T-helper 17 cell (primary cell): ENCODE measurements around the gene AP2A2. TPM values are rescaled to one million over a fixed set of nuclear protein-coding genes. Genes with fewer than 3 reads are reported as not detected.
A peak's percentile ranks its signal among the peaks of the same experiment; 100 is the strongest.

ENCODE experiments used
- ATAC-seq: fragments of 150-1000 bp; cut with Tn5 transposase; 2 replicates; pipeline ENCODE4 v1.10.0; 2021; ENCODE audit warnings: mild to moderate bottlenecking, moderate library complexity
- DNase-seq, 3 donors: peaks; one replicate each; pipeline versions ENCODE4 v3.0.0 to v3.0.0-alpha.2; 2020 to 2021
- H3K9me3 ChIP-seq: one replicate; pipeline ENCODE4 v1.7.0; 2013; ENCODE audit warnings: low read length, mild to moderate bottlenecking; ENCODE audit not compliant: control insufficient read depth, poor library complexity, severe bottlenecking
- H3K27ac Mint-ChIP-seq: one replicate; pipeline ENCODE4 v1.8.0; 2022; ENCODE audit warnings: mild to moderate bottlenecking, moderate library complexity, mixed read lengths
- H3K27me3 Mint-ChIP-seq: one replicate; pipeline ENCODE4 v1.8.0; 2022; ENCODE audit warnings: mixed read lengths
- H3K36me3 Mint-ChIP-seq: one replicate; pipeline ENCODE4 v1.8.0; 2022; ENCODE audit warnings: low read depth, mixed read lengths
- H3K4me1 Mint-ChIP-seq: one replicate; pipeline ENCODE4 v1.8.0; 2022; ENCODE audit warnings: mild to moderate bottlenecking, mixed read lengths
- H3K4me3 Mint-ChIP-seq: one replicate; pipeline ENCODE4 v1.8.0; 2022; ENCODE audit warnings: mild to moderate bottlenecking, moderate library complexity, mixed read lengths
- total RNA-seq, 4 donors: library from RNA in 2 of 4; stranded (reverse) in 2 of 4; gene quantifications; one replicate each; pipeline ENCODE4 v1.2.3 and lab custom pipeline; 2022 to 2026

AP2A2 gene
- total RNA-seq, 2 donors from 2014 or later: 71.1 to 74.0 TPM

GRCh38 chr11:907668-908067, 18.0 kb upstream of the AP2A2 start:
- no peak overlapping the region for H3K4me3 Mint-ChIP-seq
- DNase-seq: no peak

GRCh38 chr11:908273-908672, 17.4 kb upstream of the AP2A2 start:
- Mint-ChIP-seq H3K4me3 (no peak overlapping the region), H3K4me1 (peaks cover 15% of the 10 kb centered on the region), H3K27ac (no peak overlapping the region), H3K27me3 (no peaks in the 10 kb centered on the region), H3K36me3 (peaks cover 2% of the 10 kb centered on the region)
- no peak for DNase-seq
- H3K9me3 ChIP-seq: no peaks in the 10 kb centered on the region
- ATAC-seq: no peak

More at GRCh38 chr11:907668-908067, 18.0 kb upstream of the AP2A2 start:
- H3K4me1 Mint-ChIP-seq: peaks cover 15% of the 10 kb centered on the region
- H3K27me3 Mint-ChIP-seq: no peaks in the 10 kb centered on the region
- no peak for ATAC-seq
- no peaks in the 10 kb centered on the region for H3K9me3 ChIP-seq
- H3K27ac Mint-ChIP-seq: no peak overlapping the region
- H3K36me3 Mint-ChIP-seq: peaks cover 2% of the 10 kb centered on the region

GRCh38 chr11:909406-909805, 16.3 kb upstream of the AP2A2 start:
- no peaks in the 10 kb centered on the region for H3K9me3 ChIP-seq
- H3K4me3 Mint-ChIP-seq: peak overlapping the region; percentile 94
- ATAC-seq: no peak
- no peak overlapping the region for H3K27ac Mint-ChIP-seq
- peaks cover 15% of the 10 kb centered on the region for H3K4me1 Mint-ChIP-seq
- H3K27me3 Mint-ChIP-seq: no peaks in the 10 kb centered on the region
- DNase-seq: no peak
- peaks cover 2% of the 10 kb centered on the region for H3K36me3 Mint-ChIP-seq

- peak overlapping the region; percentile 94 for H3K4me3 Mint-ChIP-seq
- H3K36me3 Mint-ChIP-seq: peaks cover 2% of the 10 kb centered on the region
- ATAC-seq (no peak), DNase-seq (peak in 1 of 3 donors; percentile 14)
- H3K27me3 Mint-ChIP-seq: no peaks in the 10 kb centered on the region
- H3K27ac Mint-ChIP-seq: no peak overlapping the region
- no peaks in the 10 kb centered on the region for H3K9me3 ChIP-seq
- H3K4me1 Mint-ChIP-seq: peaks cover 15% of the 10 kb centered on the region
Measured at GRCh38 chr11:910044-910588, 15.6 kb upstream of the AP2A2 start.

- ATAC-seq (peak; percentile 98), DNase-seq (peak; percentile 74 to 78 (median 77))
- Mint-ChIP-seq H3K4me1 (peaks cover 15% of the 10 kb centered on the region), H3K36me3 (peaks cover 2% of the 10 kb centered on the region), H3K4me3 (peak within 1 kb of the TSS; percentile 95), H3K27ac (peak within 1 kb of the TSS; percentile 79), H3K27me3 (no peaks in the 10 kb centered on the region)
- no peaks in the 10 kb centered on the region for H3K9me3 ChIP-seq
Measured at GRCh38 chr11:910589-911030, 15.1 kb upstream of the AP2A2 start, which contains the start of gene CHID1. TSS of gene CHID1 (minus strand) at chr11:910810. CDS start at chr11:904816, 5,994 bp downstream.

- ATAC-seq: peak; percentile 46
- H3K36me3 Mint-ChIP-seq: peaks cover 2% of the 10 kb centered on the region
- no peaks in the 10 kb centered on the region for H3K27me3 Mint-ChIP-seq
Measured at GRCh38 chr11:911031-911889, 14.4 kb upstream of the AP2A2 start.

GRCh38 chr11:911890-912219, 13.8 kb upstream of the AP2A2 start:
- Mint-ChIP-seq H3K27me3 (no peaks in the 10 kb centered on the region), H3K4me1 (peaks cover 15% of the 10 kb centered on the region), H3K36me3 (peaks cover 2% of the 10 kb centered on the region), H3K27ac (peak overlapping the region; percentile 79), H3K4me3 (peak overlapping the region; percentile 95)
- no peaks in the 10 kb centered on the region for H3K9me3 ChIP-seq
- DNase-seq (no peak), ATAC-seq (no peak)

More at GRCh38 chr11:911031-911889, 14.4 kb upstream of the AP2A2 start:
- Mint-ChIP-seq H3K27ac (peak overlapping the region; percentile 79), H3K4me1 (peaks cover 15% of the 10 kb centered on the region), H3K4me3 (peak overlapping the region; percentile 95)
- DNase-seq: peak in 1 of 3 donors; percentile 23
- H3K9me3 ChIP-seq: no peaks in the 10 kb centered on the region

GRCh38 chr11:912266-912665, 13.4 kb upstream of the AP2A2 start:
- Mint-ChIP-seq H3K27me3 (no peaks in the 10 kb centered on the region), H3K4me3 (no peak overlapping the region), H3K27ac (peak overlapping the region; percentile 79), H3K4me1 (peaks cover 15% of the 10 kb centered on the region), H3K36me3 (peaks cover 2% of the 10 kb centered on the region)
- DNase-seq: no peak
- H3K9me3 ChIP-seq: no peaks in the 10 kb centered on the region
- no peak for ATAC-seq

GRCh38 chr11:913043-913442, 12.6 kb upstream of the AP2A2 start:
- Mint-ChIP-seq H3K27me3 (no peaks in the 10 kb centered on the region), H3K36me3 (peaks cover 2% of the 10 kb centered on the region), H3K4me1 (peaks cover 11% of the 10 kb centered on the region), H3K27ac (no peak overlapping the region), H3K4me3 (no peak overlapping the region)
- H3K9me3 ChIP-seq: no peaks in the 10 kb centered on the region
- DNase-seq: no peak
- no peak for ATAC-seq

GRCh38 chr11:914204-914603, 11.5 kb upstream of the AP2A2 start:
- H3K27me3 Mint-ChIP-seq: no peaks in the 10 kb centered on the region
- H3K4me3 Mint-ChIP-seq: no peak overlapping the region
- H3K36me3 Mint-ChIP-seq: peaks cover 2% of the 10 kb centered on the region
- ATAC-seq: no peak
- H3K9me3 ChIP-seq: no peaks in the 10 kb centered on the region
- DNase-seq: no peak
- peaks cover 6% of the 10 kb centered on the region for H3K4me1 Mint-ChIP-seq
- no peak overlapping the region for H3K27ac Mint-ChIP-seq

GRCh38 chr11:914747-915501, 10.7 kb upstream of the AP2A2 start:
- peaks cover 5% of the 10 kb centered on the region for H3K4me1 Mint-ChIP-seq
- no peaks in the 10 kb centered on the region for H3K27me3 Mint-ChIP-seq
- no peaks in the 10 kb centered on the region for H3K9me3 ChIP-seq
- no peak for ATAC-seq
- no peak for DNase-seq
- peaks cover 2% of the 10 kb centered on the region for H3K36me3 Mint-ChIP-seq
- no peak overlapping the region for H3K4me3 Mint-ChIP-seq
- no peak overlapping the region for H3K27ac Mint-ChIP-seq

GRCh38 chr11:917426-917825, 8.2 kb upstream of the AP2A2 start:
- Mint-ChIP-seq H3K27me3 (no peaks in the 10 kb centered on the region), H3K4me1 (no peaks in the 10 kb centered on the region), H3K27ac (no peak overlapping the region), H3K4me3 (no peak overlapping the region), H3K36me3 (no peaks in the 10 kb centered on the region)
- DNase-seq: no peak
- ATAC-seq: no peak
- no peaks in the 10 kb centered on the region for H3K9me3 ChIP-seq
